SK-N-SH treated with all-trans-retinoic acid at 6 μM for 48 hours (cell line): ENCODE results near the gene ERBIN.
A peak's percentile ranks its signal among the peaks of the same experiment; 100 is the strongest.
"Not testable (repeated sequence)": the region's sequence is repeated elsewhere in the genome, so short reads cannot be mapped to it uniquely, and the experiment has no call there.

Experiments
- ATAC-seq: fragments of 200-7000 bp; cut with Tn5 transposase; 3 replicates; pipeline ENCODE4 v1.9.1; 2020; ENCODE audit warnings: mild to moderate bottlenecking, moderate library complexity
- ARNTL ChIP-seq: fragments of 450-650 bp; formaldehyde crosslinking; IDR thresholded peaks from 2 replicates; pipeline ENCODE4 v1.5.0; 2020; ENCODE audit warnings: low read depth, mild to moderate bottlenecking, moderate library complexity, borderline replicate concordance
- BACH2 ChIP-seq: fragments of 250-450 bp; sonication (Bioruptor Pico); IDR thresholded peaks from 2 replicates; pipeline ENCODE4 v1.9.0; 2021; ENCODE audit warnings: mild to moderate bottlenecking, borderline replicate concordance
- CREB5 ChIP-seq: fragments of 250-450 bp; sonication (Bioruptor Pico); IDR thresholded peaks from 2 replicates; pipeline ENCODE4 v1.5.1; 2020; ENCODE audit warnings: low read depth, mild to moderate bottlenecking, moderate library complexity
- CSDC2 ChIP-seq: fragments of 250-450 bp; sonication (Bioruptor Pico); IDR thresholded peaks from 2 replicates; pipeline ENCODE4 v1.5.0; 2020; ENCODE audit warnings: mild to moderate bottlenecking, moderate library complexity
- ESRRG ChIP-seq: fragments of 250-450 bp; sonication (Bioruptor Pico); IDR thresholded peaks from 2 replicates; pipeline ENCODE4 v1.6.1; 2021; ENCODE audit warnings: mild to moderate bottlenecking
- GLIS3 ChIP-seq: fragments of 250-450 bp; sonication (Bioruptor Pico); IDR thresholded peaks from 2 replicates; pipeline ENCODE4 v1.5.0; 2020; ENCODE audit warnings: mild to moderate bottlenecking, moderate library complexity
- ISL1 ChIP-seq: fragments of 250-450 bp; sonication (Bioruptor Pico); IDR thresholded peaks from 2 replicates; pipeline ENCODE4 v2.1.2; 2022; ENCODE audit warnings: mild to moderate bottlenecking, moderate library complexity
- PATZ1 ChIP-seq: fragments of 250-450 bp; sonication (Bioruptor Pico); IDR thresholded peaks from 2 replicates; pipeline ENCODE4 v1.8.0; 2020; ENCODE audit warnings: mild to moderate bottlenecking, moderate library complexity, borderline replicate concordance
- PPARA ChIP-seq: fragments of 250-450 bp; sonication (Bioruptor Pico); IDR thresholded peaks from 2 replicates; pipeline ENCODE4 v1.5.0; 2020; ENCODE audit warnings: mild to moderate bottlenecking, borderline replicate concordance
- RARB ChIP-seq: fragments of 250-450 bp; sonication (Bioruptor Pico); IDR thresholded peaks from 2 replicates; pipeline ENCODE4 v1.8.0; 2021; ENCODE audit warnings: mild to moderate bottlenecking, moderate library complexity
- TCF4 ChIP-seq: fragments of 250-450 bp; sonication (Bioruptor Pico); IDR thresholded peaks from 2 replicates; pipeline ENCODE4 v1.8.0; 2021; ENCODE audit warnings: mild to moderate bottlenecking, moderate library complexity, borderline replicate concordance
- TOX ChIP-seq: fragments of 250-450 bp; sonication (Bioruptor Pico); IDR thresholded peaks from 2 replicates; pipeline ENCODE4 v1.8.0; 2021; ENCODE audit warnings: mild to moderate bottlenecking, moderate library complexity, borderline replicate concordance
- ZC3H10 ChIP-seq: fragments of 250-450 bp; sonication (Bioruptor Pico); IDR thresholded peaks from 2 replicates; pipeline ENCODE4 v1.5.1; 2021; ENCODE audit warnings: mild to moderate bottlenecking, moderate library complexity
- ZFP30 ChIP-seq: fragments of 450-650 bp; formaldehyde crosslinking; IDR thresholded peaks from 2 replicates; pipeline ENCODE4 v1.5.0; 2022; ENCODE audit warnings: mild to moderate bottlenecking, moderate library complexity
- ZNF70 ChIP-seq: fragments of 450-650 bp; formaldehyde crosslinking; IDR thresholded peaks from 2 replicates; pipeline ENCODE4 v1.5.0; 2020; ENCODE audit warnings: mild to moderate bottlenecking, moderate library complexity
- TF ChIP-seq, protein P1 (sequence below): fragments of 250-450 bp; sonication (Bioruptor Pico); IDR thresholded peaks from 2 replicates; pipeline ENCODE4 v1.5.0; 2020; ENCODE audit warnings: mild to moderate bottlenecking, moderate library complexity

Gene ERBIN

GRCh38 chr5:65954200-65954599, 27.8 kb downstream of the ERBIN start (continued):
- TF ChIP-seq ZC3H10 (CRISPR knock-in tag) (no peak), CREB5 (CRISPR knock-in tag) (no peak), GLIS3 (CRISPR knock-in tag) (no peak), TOX (no peak)
- TF ChIP-seq, protein P1, sequence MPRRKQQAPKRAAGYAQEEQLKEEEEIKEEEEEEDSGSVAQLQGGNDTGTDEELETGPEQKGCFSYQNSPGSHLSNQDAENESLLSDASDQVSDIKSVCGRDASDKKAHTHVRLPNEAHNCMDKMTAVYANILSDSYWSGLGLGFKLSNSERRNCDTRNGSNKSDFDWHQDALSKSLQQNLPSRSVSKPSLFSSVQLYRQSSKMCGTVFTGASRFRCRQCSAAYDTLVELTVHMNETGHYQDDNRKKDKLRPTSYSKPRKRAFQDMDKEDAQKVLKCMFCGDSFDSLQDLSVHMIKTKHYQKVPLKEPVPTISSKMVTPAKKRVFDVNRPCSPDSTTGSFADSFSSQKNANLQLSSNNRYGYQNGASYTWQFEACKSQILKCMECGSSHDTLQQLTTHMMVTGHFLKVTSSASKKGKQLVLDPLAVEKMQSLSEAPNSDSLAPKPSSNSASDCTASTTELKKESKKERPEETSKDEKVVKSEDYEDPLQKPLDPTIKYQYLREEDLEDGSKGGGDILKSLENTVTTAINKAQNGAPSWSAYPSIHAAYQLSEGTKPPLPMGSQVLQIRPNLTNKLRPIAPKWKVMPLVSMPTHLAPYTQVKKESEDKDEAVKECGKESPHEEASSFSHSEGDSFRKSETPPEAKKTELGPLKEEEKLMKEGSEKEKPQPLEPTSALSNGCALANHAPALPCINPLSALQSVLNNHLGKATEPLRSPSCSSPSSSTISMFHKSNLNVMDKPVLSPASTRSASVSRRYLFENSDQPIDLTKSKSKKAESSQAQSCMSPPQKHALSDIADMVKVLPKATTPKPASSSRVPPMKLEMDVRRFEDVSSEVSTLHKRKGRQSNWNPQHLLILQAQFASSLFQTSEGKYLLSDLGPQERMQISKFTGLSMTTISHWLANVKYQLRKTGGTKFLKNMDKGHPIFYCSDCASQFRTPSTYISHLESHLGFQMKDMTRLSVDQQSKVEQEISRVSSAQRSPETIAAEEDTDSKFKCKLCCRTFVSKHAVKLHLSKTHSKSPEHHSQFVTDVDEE (CRISPR knock-in tag): no peak
- TF ChIP-seq, all 23 proteins: peak for 0

DNA sequence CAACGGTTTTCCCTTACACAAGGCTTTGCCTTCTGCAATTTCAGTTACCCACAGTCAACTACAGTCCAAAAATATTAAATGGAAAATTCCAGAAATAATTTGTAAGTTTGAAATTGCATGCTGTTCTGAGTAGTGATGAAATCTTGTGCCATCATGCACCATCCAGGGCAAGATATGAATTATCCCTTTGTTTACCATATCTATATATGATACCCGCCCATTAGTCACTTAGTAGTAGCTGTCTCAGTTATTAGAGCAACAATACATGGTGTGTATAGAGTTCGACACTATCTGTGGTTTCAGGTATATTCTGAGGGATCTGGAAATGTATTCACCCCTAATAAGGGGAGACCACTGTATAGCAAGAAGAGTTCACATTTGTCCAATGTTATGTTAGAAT, 29.4 kb downstream of the ERBIN start:
- no peak for ATAC-seq
- no peak for TF ChIP-seq ZFP30 (CRISPR knock-in tag)
- no peak for TF ChIP-seq CSDC2 (CRISPR knock-in tag)
- TF ChIP-seq TCF4: no peak
- TF ChIP-seq PPARA (CRISPR knock-in tag): no peak
- TF ChIP-seq PATZ1 (CRISPR knock-in tag): no peak
- TF ChIP-seq TOX: no peak
- TF ChIP-seq GLIS3 (CRISPR knock-in tag): no peak
- TF ChIP-seq, protein P1 (CRISPR knock-in tag): no peak
- no peak for TF ChIP-seq ZNF70
- no peak for TF ChIP-seq RARB (CRISPR knock-in tag)

DNA sequence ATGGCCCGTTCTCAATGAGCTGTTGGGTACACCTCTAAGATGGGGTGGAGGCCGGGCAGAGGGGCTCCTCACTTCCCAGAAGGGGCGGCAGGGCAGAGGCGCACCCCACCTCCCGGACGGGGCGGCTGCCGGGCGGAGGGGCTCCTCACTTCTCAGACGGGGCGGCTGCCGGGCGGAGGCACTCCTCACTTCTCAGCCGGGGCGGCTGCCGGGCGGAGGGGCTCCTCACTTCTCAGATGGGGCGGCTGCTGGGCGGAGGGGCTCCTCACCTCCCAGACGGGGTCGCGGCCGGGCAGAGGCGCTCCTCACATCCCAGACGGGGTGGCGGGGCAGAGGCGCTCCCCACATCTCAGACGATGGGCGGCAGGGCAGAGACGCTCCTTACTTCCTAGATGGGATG, 31.3 kb downstream of the ERBIN start:
- ATAC-seq: not testable (repeated sequence)

DNA sequence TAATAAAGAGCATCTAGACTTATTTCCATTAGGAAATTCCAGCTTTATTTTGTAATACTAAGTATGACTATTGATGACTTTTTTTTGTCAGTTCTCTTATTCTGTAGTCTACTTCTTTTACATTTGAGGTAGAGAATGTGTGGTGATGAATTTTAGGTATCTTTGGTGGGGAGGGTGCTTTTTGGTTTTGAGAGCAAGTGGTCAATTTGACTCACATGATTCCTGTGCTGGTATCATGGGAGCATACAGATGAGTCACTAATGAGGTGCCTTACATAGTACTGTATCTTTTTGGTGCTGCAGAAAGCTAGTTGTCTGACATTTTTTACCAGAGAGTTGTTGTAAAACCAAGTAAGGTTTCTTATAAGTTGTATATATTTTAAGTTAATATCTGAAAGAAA, 35.3 kb downstream of the ERBIN start:
- ATAC-seq: peak; percentile 74
- TF ChIP-seq RARB (CRISPR knock-in tag): no peak
- TF ChIP-seq BACH2 (CRISPR knock-in tag): no peak
- TF ChIP-seq CSDC2 (CRISPR knock-in tag): no peak
- TF ChIP-seq TOX: no peak

- TF ChIP-seq ISL1 (no peak), ARNTL (no peak), ZC3H10 (CRISPR knock-in tag) (no peak), CSDC2 (CRISPR knock-in tag) (no peak), PATZ1 (CRISPR knock-in tag) (no peak), ESRRG (CRISPR knock-in tag) (no peak)
- TF ChIP-seq, protein P1 (CRISPR knock-in tag): no peak
- TF ChIP-seq, all 23 proteins: peak for 0
Observed at GRCh38 chr5:65967288-65968066, 41.1 kb downstream of the ERBIN start.

More at GRCh38 chr5:65967288-65968066, 41.1 kb downstream of the ERBIN start:
- ATAC-seq: no peak
